OCI-LY3 (cell line): ENCODE measurements around the gene KAZN.

Experiments used
- EZH2phosphoT487 ChIP-seq: fragments of 200-600 bp; shearing (Covaris generic); IDR thresholded peaks from 2 replicates; pipeline ENCODE4 v1.6.1; 2018; ENCODE audit warnings: antibody characterized with exemption, mixed run types, low read depth
- TF ChIP-seq, protein P1 (sequence below): fragments of 200-600, 300-600 bp; sonication (generic); IDR thresholded peaks from 2 replicates; pipeline ENCODE4 v1.5.1; 2014; ENCODE audit warnings: antibody characterized with exemption, low read length, low read depth

- TF ChIP-seq, protein P1, sequence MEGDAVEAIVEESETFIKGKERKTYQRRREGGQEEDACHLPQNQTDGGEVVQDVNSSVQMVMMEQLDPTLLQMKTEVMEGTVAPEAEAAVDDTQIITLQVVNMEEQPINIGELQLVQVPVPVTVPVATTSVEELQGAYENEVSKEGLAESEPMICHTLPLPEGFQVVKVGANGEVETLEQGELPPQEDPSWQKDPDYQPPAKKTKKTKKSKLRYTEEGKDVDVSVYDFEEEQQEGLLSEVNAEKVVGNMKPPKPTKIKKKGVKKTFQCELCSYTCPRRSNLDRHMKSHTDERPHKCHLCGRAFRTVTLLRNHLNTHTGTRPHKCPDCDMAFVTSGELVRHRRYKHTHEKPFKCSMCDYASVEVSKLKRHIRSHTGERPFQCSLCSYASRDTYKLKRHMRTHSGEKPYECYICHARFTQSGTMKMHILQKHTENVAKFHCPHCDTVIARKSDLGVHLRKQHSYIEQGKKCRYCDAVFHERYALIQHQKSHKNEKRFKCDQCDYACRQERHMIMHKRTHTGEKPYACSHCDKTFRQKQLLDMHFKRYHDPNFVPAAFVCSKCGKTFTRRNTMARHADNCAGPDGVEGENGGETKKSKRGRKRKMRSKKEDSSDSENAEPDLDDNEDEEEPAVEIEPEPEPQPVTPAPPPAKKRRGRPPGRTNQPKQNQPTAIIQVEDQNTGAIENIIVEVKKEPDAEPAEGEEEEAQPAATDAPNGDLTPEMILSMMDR: no peak
- no peak for TF ChIP-seq EZH2phosphoT487
Observed at GRCh38 chr1:14994148-14994547, 395.7 kb downstream of the KAZN start.
